K562 (cell line): ENCODE results near the gene TTYH2. TPM values are rescaled to one million over a fixed set of nuclear protein-coding genes. Genes with fewer than 3 reads are reported as not detected.

ENCODE experiments used
- ATAC-seq: fragments of 200-7000 bp; cut with Tn5 transposase; 3 replicates; pipeline ENCODE4 v1.9.1; 2020; ENCODE audit warnings: moderate library complexity
- BruUV-seq: library from RNA; stranded (reverse); fragments of 400-500 nt; replicated peaks from 2 replicates; lab custom pipeline; 2021; lab: Mats Ljungman, UMichigan
- CTCF ChIA-PET: fragments of 300-600 bp; formaldehyde crosslinking; extraction: SDS; loops from one replicate; lab custom pipeline; 2021; ENCODE audit warnings: low intra/inter-chr PET ratio; lab: Yijun Ruan, JAX
- POLR2A ChIA-PET: fragments of 300-600, 350-650 bp; sonication (Branson Sonifier 250); formaldehyde crosslinking; extraction: SDS; loops from one replicate; lab custom pipeline; 2021; ENCODE audit warnings: antibody characterized with exemption, inconsistent platforms; lab: Yijun Ruan, JAX
- DNase-seq, 4 experiments: peaks; one replicate each; pipeline versions ENCODE4 v3.0.0 to v3.0.0-alpha.2; 2011 to 2018; ENCODE audit warnings: low spot score in 3 of 4, mixed read lengths in 3 of 4; ENCODE audit errors: extremely low read depth in 1 of 4
- FAIRE-seq: peaks from 2 replicates; lab custom pipeline; 2011; peaks lifted over from hg19 to GRCh38; lab: Jason Lieb, UNC
- H2AFZ ChIP-seq: 2 replicates; pipeline ENCODE4 v1.6.0; 2011; ENCODE audit warnings: low read depth, low read length, control low read depth, inconsistent platforms
- H3K27ac ChIP-seq: fragments of 200-600 bp; 3 replicates; pipeline ENCODE4 v1.8.0; 2011; ENCODE audit warnings: low read depth, mild to moderate bottlenecking, control low read depth, inconsistent platforms, low read length, moderate library complexity, mixed read lengths; ENCODE audit errors: extremely low read depth
- H3K27me3 ChIP-seq, 2 experiments: fragments of 300-600 bp in 1 of 2; 2 replicates in 1 of 2; 3 replicates in 1 of 2; pipeline versions ENCODE4 v1.6.0 to v1.8.0; 2011; ENCODE audit warnings: inconsistent platforms in 2 of 2, low read length in 2 of 2, mild to moderate bottlenecking in 1 of 2, mixed read lengths in 1 of 2, moderate library complexity in 1 of 2; ENCODE audit not compliant: control insufficient read depth in 2 of 2, insufficient read depth in 2 of 2
- H3K36me3 ChIP-seq: fragments of 300-600 bp; 3 replicates; pipeline ENCODE4 v1.8.0; 2011; ENCODE audit warnings: mild to moderate bottlenecking, low read length, inconsistent platforms; ENCODE audit not compliant: control insufficient read depth, insufficient read depth
- H3K4me1 ChIP-seq, 2 experiments: fragments of 200-600 bp in 1 of 2; replicated peaks in 1 of 2; 2 replicates in 1 of 2; 3 replicates in 1 of 2; pipeline versions ENCODE4 v1.5.1 to v1.8.0; 2011; ENCODE audit warnings: inconsistent platforms in 2 of 2, low read length in 2 of 2, mild to moderate bottlenecking in 1 of 2, mixed read lengths in 1 of 2, moderate library complexity in 1 of 2; ENCODE audit not compliant: control insufficient read depth in 2 of 2, insufficient read depth in 2 of 2
- H3K4me2 ChIP-seq: 2 replicates; pipeline ENCODE4 v1.6.1; 2011; ENCODE audit warnings: low read length, control low read depth, inconsistent platforms, mixed read lengths; ENCODE audit not compliant: insufficient read depth
- H3K4me3 ChIP-seq: fragments of 200-600 bp; sonication (generic), shearing (Covaris generic); 2 replicates; pipeline ENCODE4 v1.5.1; 2016; ENCODE audit warnings: control low read depth, inconsistent platforms
- H3K79me2 ChIP-seq: fragments of 200-600 bp; 3 replicates; pipeline ENCODE4 v1.8.0; 2011; ENCODE audit warnings: low read length, inconsistent platforms; ENCODE audit not compliant: control insufficient read depth, insufficient read depth
- H3K9ac ChIP-seq, 2 experiments: 2 replicates each; pipeline versions ENCODE4 v1.6.0 to v1.6.1; 2011; ENCODE audit warnings: low read depth in 2 of 2, low read length in 2 of 2, control low read depth in 1 of 2, inconsistent platforms in 1 of 2, mild to moderate bottlenecking in 1 of 2, mixed read lengths in 1 of 2; ENCODE audit not compliant: insufficient read depth in 1 of 2
- H3K9me1 ChIP-seq: one replicate; pipeline ENCODE4 v1.6.0; 2011; ENCODE audit warnings: inconsistent platforms, mild to moderate bottlenecking, low read length, moderate library complexity; ENCODE audit not compliant: control insufficient read depth, insufficient read depth
- H3K9me3 ChIP-seq: replicated peaks from 2 replicates; pipeline ENCODE4 v1.5.1; 2011; ENCODE audit warnings: low read depth, low read length, inconsistent platforms; ENCODE audit not compliant: control insufficient read depth, insufficient read depth
- H4K20me1 ChIP-seq: replicated peaks from 2 replicates; pipeline ENCODE4 v1.6.1; 2011; ENCODE audit warnings: low read length, inconsistent platforms, mixed read lengths; ENCODE audit not compliant: control insufficient read depth, insufficient read depth
- SRSF9 ChIP-seq: fragments of 200-400 bp; formaldehyde crosslinking; IDR thresholded peaks from 2 replicates; pipeline ENCODE4 v1.6.1; 2017; ENCODE audit warnings: low read depth, low read length, borderline replicate concordance
- WGBS: fragments of 100-300 bp; shearing (Covaris generic); methylation state at CpG from one replicate; pipeline ENCODE4 v1.1.6; 2016; ENCODE audit warnings: low coverage, mixed read lengths; ENCODE audit not compliant: insufficient coverage; ENCODE audit errors: missing lambda C conversion rate; 5-methylcytosine and 5-hydroxymethylcytosine counted together
- in situ Hi-C: fragments of 300-500 bp; cut with MboI; formaldehyde crosslinking; loops from 4 replicates; pipeline ENCODE4 v1.15.0; 2018; ENCODE audit warnings: inconsistent platforms, mixed read lengths
- intact Hi-C: fragments of 100-400 bp; cut with micrococcal nuclease; formaldehyde crosslinking; loops from 2 replicates; pipeline ENCODE4 v1.14.2; 2022
- polyA plus RNA-seq, 8 experiments: library from polyadenylated mRNA; depleted of rRNA in 4 of 8; stranded (reverse) in 5 of 8; unstranded in 3 of 8; fragments of >200 nt; fragmentation: Nextera tagmentation in 2 of 8; fragmentation: Illumina TruSeq in 1 of 8; extraction: Ambion mirVana in 2 of 8; extraction: Trizol in 1 of 8; gene quantifications; 2 replicates each; pipeline versions ENCODE4 v1.2.1 to v1.2.3, GENCODE V29; 2011 to 2014; ENCODE audit warnings: inconsistent platforms in 1 of 8, missing spikeins in 1 of 8
- total RNA-seq, 7 experiments: library from RNA; depleted of rRNA in 6 of 7; stranded (reverse); fragments of >200 nt in 6 of 7; fragmentation: Illumina TruSeq in 2 of 7; extraction: Trizol in 2 of 7; gene quantifications; 2 replicates each; pipeline versions ENCODE4 v1.2.1 to v1.2.3, GENCODE V29; 2011 to 2021; ENCODE audit warnings: low replicate concordance in 1 of 7
- TF ChIP-seq, protein P1 (sequence below): fragments of 450-650 bp; IDR thresholded peaks from 2 replicates; pipeline ENCODE4 v1.6.1; 2016

The TTYH2 gene
- total and polyA plus RNA-seq, 9 of the 15 experiments (the other 6 are each of a cell fraction or from before 2014, with no cell fraction given), result 0.03 to 2.0 (median 0.91) TPM

DNA sequence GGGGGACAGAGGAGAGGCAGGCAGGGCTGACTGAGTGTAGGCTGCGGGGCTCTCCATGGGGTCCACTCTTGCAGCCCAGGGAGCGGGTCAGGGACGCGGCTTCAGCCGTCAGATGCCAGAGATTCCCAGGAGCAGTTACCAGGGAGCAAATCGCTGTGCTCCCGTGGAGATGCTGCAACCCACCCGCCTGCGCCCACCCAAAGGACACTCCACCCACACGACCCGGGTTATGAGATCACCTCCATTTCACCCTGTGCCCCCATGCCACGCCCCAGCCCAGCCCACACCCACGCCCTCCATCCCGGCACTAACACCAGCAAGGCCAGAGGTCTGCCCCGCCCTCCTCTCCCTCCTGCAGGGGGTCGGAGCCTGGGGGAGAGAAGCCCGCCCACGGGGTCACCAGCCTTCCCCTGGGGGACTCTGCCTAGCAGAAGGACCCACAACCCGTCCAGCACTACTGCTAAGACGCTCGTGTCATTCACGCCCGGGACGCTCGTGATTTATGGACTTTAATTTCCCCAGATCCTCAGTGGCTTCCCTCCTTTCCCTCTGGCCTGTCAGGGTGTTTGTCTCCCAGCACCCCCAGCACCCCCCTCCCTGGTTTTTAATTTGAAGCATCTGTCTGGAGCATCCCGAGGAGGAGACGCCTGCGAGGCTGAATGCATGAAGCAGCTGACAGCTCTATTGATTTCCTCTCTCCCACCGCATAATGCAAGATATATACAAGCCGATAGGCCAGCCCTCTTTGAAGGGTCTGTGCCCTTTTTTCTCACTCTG, 16.6 kb upstream of the TTYH2 start:
- Histone ChIP-seq H3K9me3 (no peaks in the 10 kb centered on the region), H3K27me3 (peaks cover 39 to 79% of the 10 kb centered on the region in 2 experiments), H3K4me3 (no peak overlapping the region), H3K27ac (no peak overlapping the region), H4K20me1 (peaks cover 17% of the 10 kb centered on the region; the same call in 1 of the 2 replicates), H2AFZ (no peak overlapping the region), H3K4me2 (no peak overlapping the region), H3K9me1 (no peaks in the 10 kb centered on the region), H3K9ac (peak overlapping the region in 1 of 2 experiments; percentile 62; a peak in 1 of 4 replicates), H3K79me2 (no peaks in the 10 kb centered on the region), H3K36me3 (no peaks in the 10 kb centered on the region), H3K4me1 (peaks cover 0 to 14% of the 10 kb centered on the region in 2 experiments; a peak in 3 of 5 replicates)
- WGBS, result 2% methylated on average over 27 of the region's 30 CpGs
- BruUV-seq, result no TSS peak
- in situ Hi-C loops, result no loop called here
- no peak for FAIRE-seq
- peak in 2 of 4 experiments; percentile 46 to 52 for DNase-seq
- intact Hi-C loops, result no loop called here
- CTCF ChIA-PET, result no interaction called here
- POLR2A ChIA-PET, result interaction anchor here (0.6 to 1.1 kb wide), 3 partner anchors 7 to 484 kb away, joined by 3 to 4 read pairs (median 4); no protein-coding TSS in a partner anchor
- TF ChIP-seq SRSF9, result no peak
- TF ChIP-seq, protein P1, sequence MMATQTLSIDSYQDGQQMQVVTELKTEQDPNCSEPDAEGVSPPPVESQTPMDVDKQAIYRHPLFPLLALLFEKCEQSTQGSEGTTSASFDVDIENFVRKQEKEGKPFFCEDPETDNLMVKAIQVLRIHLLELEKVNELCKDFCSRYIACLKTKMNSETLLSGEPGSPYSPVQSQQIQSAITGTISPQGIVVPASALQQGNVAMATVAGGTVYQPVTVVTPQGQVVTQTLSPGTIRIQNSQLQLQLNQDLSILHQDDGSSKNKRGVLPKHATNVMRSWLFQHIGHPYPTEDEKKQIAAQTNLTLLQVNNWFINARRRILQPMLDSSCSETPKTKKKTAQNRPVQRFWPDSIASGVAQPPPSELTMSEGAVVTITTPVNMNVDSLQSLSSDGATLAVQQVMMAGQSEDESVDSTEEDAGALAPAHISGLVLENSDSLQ, result 0 out of 2 replicates have a peak, but pooled peaks have one; percentile 16
- ATAC-seq, result no peak
